Cerebellar nuclear complex (tissue), 1 donor: ENCODE measurements around the gene FRS3.
"Not testable (repeated sequence)": the region's sequence is repeated elsewhere in the genome, so short reads cannot be mapped to it uniquely, and the experiment has no call there.

Experiments
- DNase-seq, 2 experiments: peaks; one replicate each; lab custom pipeline; 2025; lab: John Stamatoyannopoulos, UW

FRS3 gene

GRCh38 chr6:41779788-41780550 is at the start of gene FRS3:
FRS3 (minus strand) TSS chr6:41779900; CDS start chr6:41776987, 2,913 bp downstream.
- peak; percentile 77 to 92 for DNase-seq

- no peak for DNase-seq
Measured at GRCh38 chr6:41826343-41827022, 46.8 kb upstream of the FRS3 start.

GRCh38 chr6:41824571-41825569 is 45.2 kb upstream of the FRS3 start:
- DNase-seq: no peak

- no peak for DNase-seq
Measured at GRCh38 chr6:41823178-41823577, 43.5 kb upstream of the FRS3 start.

GRCh38 chr6:41822021-41822420 is 42.3 kb upstream of the FRS3 start:
- no peak for DNase-seq

- no peak for DNase-seq
Measured at GRCh38 chr6:41821266-41821665, 41.6 kb upstream of the FRS3 start.

GRCh38 chr6:41818271-41819054 is 38.8 kb upstream of the FRS3 start:
- DNase-seq: no peak

GRCh38 chr6:41815587-41815986 is 35.9 kb upstream of the FRS3 start:
- no peak for DNase-seq

- no peak for DNase-seq
Measured at GRCh38 chr6:41814629-41815028, 34.9 kb upstream of the FRS3 start.

GRCh38 chr6:41813956-41814355 is 34.3 kb upstream of the FRS3 start:
- no peak for DNase-seq

- no peak for DNase-seq
Measured at GRCh38 chr6:41813469-41813868, 33.8 kb upstream of the FRS3 start.

- DNase-seq: not testable (repeated sequence)
Measured at GRCh38 chr6:41811946-41812345, 32.2 kb upstream of the FRS3 start.

GRCh38 chr6:41811095-41811494 is 31.4 kb upstream of the FRS3 start:
- DNase-seq: no peak

GRCh38 chr6:41805830-41806774 is 26.4 kb upstream of the FRS3 start:
- no peak for DNase-seq

- no peak for DNase-seq
Measured at GRCh38 chr6:41801380-41801779, 21.7 kb upstream of the FRS3 start.

GRCh38 chr6:41799559-41799911 is 19.8 kb upstream of the FRS3 start:
- no peak for DNase-seq

GRCh38 chr6:41798901-41799558 is 19.3 kb upstream of the FRS3 start:
- DNase-seq: no peak

GRCh38 chr6:41796474-41796873 is 16.8 kb upstream of the FRS3 start:
- DNase-seq: no peak

- DNase-seq: no peak
Measured at GRCh38 chr6:41791984-41792383, 12.3 kb upstream of the FRS3 start.

- no peak for DNase-seq
Measured at GRCh38 chr6:41791305-41791704, 11.6 kb upstream of the FRS3 start.
